HG02938 (cell line): Measurements from ENCODE around the gene PARG.
"Not testable (repeated sequence)": the region's sequence is repeated elsewhere in the genome, so short reads cannot be mapped to it uniquely, and the experiment has no call there.

Experiments used
- ATAC-seq: cut with Tn5 transposase; IDR thresholded peaks from one replicate; pipeline ENCODE4 v1.9.1; 2021; ENCODE audit warnings: mild to moderate bottlenecking, moderate library complexity; ENCODE audit not compliant: unreplicated experiment

PARG gene

GRCh38 chr10:49831352-49832035 lies 110.3 kb downstream of the PARG start:
- ATAC-seq = no peak

- no peak for ATAC-seq
These were observed 111.0 kb downstream of the PARG start for GRCh38 chr10:49830846-49831245.

GRCh38 chr10:49830016-49830415 lies 111.8 kb downstream of the PARG start:
- ATAC-seq = no peak

- ATAC-seq = no peak
These were observed 114.5 kb downstream of the PARG start for GRCh38 chr10:49827297-49827696.

- no peak for ATAC-seq
These were observed 122.4 kb downstream of the PARG start for GRCh38 chr10:49819234-49819958.

GRCh38 chr10:49817845-49818244 lies 124.0 kb downstream of the PARG start:
- no peak for ATAC-seq

GRCh38 chr10:49803988-49804387 lies 137.8 kb downstream of the PARG start:
- no peak for ATAC-seq

GRCh38 chr10:49798275-49798674 lies 143.6 kb downstream of the PARG start:
- no peak for ATAC-seq

- no peak for ATAC-seq
These were observed 150.7 kb downstream of the PARG start for GRCh38 chr10:49791100-49791499.

GRCh38 chr10:49784681-49785080 lies 157.1 kb downstream of the PARG start:
- ATAC-seq = no peak

GRCh38 chr10:49783645-49784044 lies 158.2 kb downstream of the PARG start:
- ATAC-seq = no peak

- ATAC-seq = no peak
These were observed 160.6 kb downstream of the PARG start for GRCh38 chr10:49781247-49781646.

- no peak for ATAC-seq
These were observed 163.6 kb downstream of the PARG start for GRCh38 chr10:49778197-49778596.

GRCh38 chr10:49776851-49777250 lies 165.0 kb downstream of the PARG start:
- no peak for ATAC-seq

GRCh38 chr10:49775014-49775413 lies 166.8 kb downstream of the PARG start:
- ATAC-seq = no peak

GRCh38 chr10:49772944-49773343 lies 168.9 kb downstream of the PARG start:
- not testable (repeated sequence) for ATAC-seq

GRCh38 chr10:49771046-49771445 lies 170.8 kb downstream of the PARG start:
- ATAC-seq = not testable (repeated sequence)

GRCh38 chr10:49769692-49770091 lies 172.1 kb downstream of the PARG start:
- no peak for ATAC-seq

- no peak for ATAC-seq
These were observed 173.1 kb downstream of the PARG start for GRCh38 chr10:49768731-49769130.

GRCh38 chr10:49768329-49768728 lies 173.5 kb downstream of the PARG start:
- no peak for ATAC-seq
